PFSK-1 (cell line): ENCODE data around the gene NAT9.

Experiments used
- POLR2AphosphoS5 ChIP-seq: IDR thresholded peaks from 2 replicates; pipeline ENCODE4 v1.6.1; 2012; ENCODE audit warnings: low read depth, mild to moderate bottlenecking, control low read depth, low read length, moderate library complexity
- SIN3A ChIP-seq: IDR thresholded peaks from 2 replicates; pipeline ENCODE4 v1.6.1; 2012; ENCODE audit warnings: mild to moderate bottlenecking, low read length, moderate library complexity, borderline replicate concordance; ENCODE audit not compliant: insufficient read depth
- TAF1 ChIP-seq: IDR thresholded peaks from 2 replicates; pipeline ENCODE4 v1.6.1; 2012; ENCODE audit warnings: low read length, control low read depth, borderline replicate concordance; ENCODE audit not compliant: insufficient read depth
- TF ChIP-seq, protein P1 (sequence below), 2 experiments: IDR thresholded peaks; 2 replicates each; pipeline versions ENCODE4 v1.6.1 to v1.8.0; 2011 to 2012; ENCODE audit warnings: low read depth in 2 of 2, low read length in 2 of 2, control low read depth in 1 of 2, inconsistent platforms in 1 of 2, mild to moderate bottlenecking in 1 of 2, moderate library complexity in 1 of 2; ENCODE audit not compliant: insufficient read depth in 1 of 2

DNA sequence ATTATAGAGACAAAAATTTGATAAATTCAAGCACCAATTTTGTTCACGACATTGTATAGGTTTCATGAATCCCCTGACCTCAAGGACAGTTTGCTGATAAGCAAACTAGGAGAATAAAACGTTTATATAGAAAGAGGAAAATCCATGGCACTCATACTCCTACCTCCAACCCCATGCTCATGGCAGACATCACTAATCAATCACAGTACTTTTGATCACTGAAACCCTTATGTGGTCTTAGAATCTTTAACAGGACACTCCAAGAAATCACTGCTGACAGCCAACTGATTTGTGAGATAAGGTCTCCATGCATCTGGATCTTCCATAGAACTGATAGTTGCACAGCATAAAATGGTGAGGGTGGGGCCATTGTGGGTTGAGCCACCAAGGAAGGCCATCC lies 32.4 kb downstream of the NAT9 start:
- TF ChIP-seq POLR2AphosphoS5 (no peak), TAF1 (no peak), SIN3A (no peak)
- TF ChIP-seq, protein P1, sequence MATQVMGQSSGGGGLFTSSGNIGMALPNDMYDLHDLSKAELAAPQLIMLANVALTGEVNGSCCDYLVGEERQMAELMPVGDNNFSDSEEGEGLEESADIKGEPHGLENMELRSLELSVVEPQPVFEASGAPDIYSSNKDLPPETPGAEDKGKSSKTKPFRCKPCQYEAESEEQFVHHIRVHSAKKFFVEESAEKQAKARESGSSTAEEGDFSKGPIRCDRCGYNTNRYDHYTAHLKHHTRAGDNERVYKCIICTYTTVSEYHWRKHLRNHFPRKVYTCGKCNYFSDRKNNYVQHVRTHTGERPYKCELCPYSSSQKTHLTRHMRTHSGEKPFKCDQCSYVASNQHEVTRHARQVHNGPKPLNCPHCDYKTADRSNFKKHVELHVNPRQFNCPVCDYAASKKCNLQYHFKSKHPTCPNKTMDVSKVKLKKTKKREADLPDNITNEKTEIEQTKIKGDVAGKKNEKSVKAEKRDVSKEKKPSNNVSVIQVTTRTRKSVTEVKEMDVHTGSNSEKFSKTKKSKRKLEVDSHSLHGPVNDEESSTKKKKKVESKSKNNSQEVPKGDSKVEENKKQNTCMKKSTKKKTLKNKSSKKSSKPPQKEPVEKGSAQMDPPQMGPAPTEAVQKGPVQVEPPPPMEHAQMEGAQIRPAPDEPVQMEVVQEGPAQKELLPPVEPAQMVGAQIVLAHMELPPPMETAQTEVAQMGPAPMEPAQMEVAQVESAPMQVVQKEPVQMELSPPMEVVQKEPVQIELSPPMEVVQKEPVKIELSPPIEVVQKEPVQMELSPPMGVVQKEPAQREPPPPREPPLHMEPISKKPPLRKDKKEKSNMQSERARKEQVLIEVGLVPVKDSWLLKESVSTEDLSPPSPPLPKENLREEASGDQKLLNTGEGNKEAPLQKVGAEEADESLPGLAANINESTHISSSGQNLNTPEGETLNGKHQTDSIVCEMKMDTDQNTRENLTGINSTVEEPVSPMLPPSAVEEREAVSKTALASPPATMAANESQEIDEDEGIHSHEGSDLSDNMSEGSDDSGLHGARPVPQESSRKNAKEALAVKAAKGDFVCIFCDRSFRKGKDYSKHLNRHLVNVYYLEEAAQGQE (IDR thresholded peaks at IDR 0.05; ENCODE audit: insufficient read depth in 1 of 2, low read depth in 2 of 2, low read length in 2 of 2): no peak
